GM21423 (cell line): ENCODE results near the gene KIR3DL2.
"Not testable (repeated sequence)": the region's sequence is repeated elsewhere in the genome, so short reads cannot be mapped to it uniquely, and the experiment has no call there.

Experiments
- ATAC-seq: cut with Tn5 transposase; IDR thresholded peaks from one replicate; pipeline ENCODE4 v1.9.1; 2021; ENCODE audit warnings: mild to moderate bottlenecking, moderate library complexity; ENCODE audit not compliant: unreplicated experiment

The KIR3DL2 gene

DNA sequence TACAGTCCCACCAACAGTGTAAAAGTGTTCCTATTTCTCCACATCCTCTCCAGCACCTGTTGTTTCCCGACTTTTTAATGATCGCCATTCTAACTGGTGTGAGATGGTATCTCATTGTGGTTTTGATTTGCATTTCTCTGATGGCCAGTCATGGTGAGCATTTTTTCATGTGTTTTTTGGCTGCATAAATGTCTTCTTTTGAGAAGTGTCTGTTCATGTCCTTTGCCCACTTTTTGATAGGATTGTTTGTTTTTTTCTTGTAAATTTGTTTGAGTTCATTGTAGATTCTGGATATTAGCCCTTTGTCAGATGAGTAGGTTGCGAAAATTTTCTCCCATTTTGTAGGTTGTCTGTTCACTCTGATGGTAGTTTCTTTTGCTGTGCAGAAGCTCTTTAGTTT is 13.2 kb downstream of the KIR3DL2 start:
- ATAC-seq: not testable (repeated sequence)

- ATAC-seq: no peak
Measured at GRCh38 chr19:54871696-54872095, 21.5 kb downstream of the KIR3DL2 start.

GRCh38 chr19:54873990-54874389 is 23.7 kb downstream of the KIR3DL2 start, which contains the start of gene FCAR:
FCAR (plus strand) TSS chr19:54874235; CDS start chr19:54874290, 55 bp downstream.
- ATAC-seq: no peak

GRCh38 chr19:54875506-54875905 is 25.3 kb downstream of the KIR3DL2 start:
- no peak for ATAC-seq

- no peak for ATAC-seq
Measured at GRCh38 chr19:54877471-54877870, 27.2 kb downstream of the KIR3DL2 start.

DNA sequence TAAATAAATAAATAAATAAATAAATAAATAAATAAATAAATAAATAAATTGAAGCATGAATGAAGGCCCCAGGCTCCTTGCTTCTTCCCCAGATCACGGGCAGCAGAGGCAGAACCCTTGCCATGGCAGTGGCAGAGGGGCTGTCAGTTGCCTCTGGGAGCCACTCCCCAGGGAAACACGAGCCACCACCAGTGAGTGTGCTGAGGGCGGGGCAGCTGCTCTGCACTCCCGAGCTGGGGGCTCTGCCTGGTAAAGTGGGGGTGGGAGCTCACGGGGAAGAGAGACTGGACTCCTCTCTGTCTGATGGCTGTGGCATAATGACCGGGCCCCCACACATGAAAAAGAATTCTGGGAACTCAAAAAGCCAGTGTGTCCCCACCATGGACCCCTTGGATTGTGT is 31.6 kb downstream of the KIR3DL2 start:
- no peak for ATAC-seq

DNA sequence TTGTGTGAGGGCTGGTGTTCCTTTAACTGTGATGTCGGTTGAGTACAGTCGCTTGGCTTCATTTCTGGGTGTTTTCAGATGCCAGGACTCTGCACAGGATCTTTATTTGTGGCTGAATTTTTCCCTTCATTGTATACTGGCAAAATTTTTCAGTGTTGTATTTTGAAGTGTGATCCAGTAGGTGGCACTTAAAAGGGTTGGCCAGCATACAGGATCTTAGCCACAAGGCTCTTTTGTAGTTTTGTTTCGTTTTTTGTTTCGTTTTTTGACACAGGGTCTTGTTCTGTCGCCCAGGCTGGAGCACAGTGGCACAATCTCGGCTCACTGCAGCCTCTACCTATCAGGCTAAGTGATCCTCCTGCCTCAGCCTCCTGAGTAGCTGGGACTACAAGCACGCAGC is 32.5 kb downstream of the KIR3DL2 start:
- no peak for ATAC-seq

DNA sequence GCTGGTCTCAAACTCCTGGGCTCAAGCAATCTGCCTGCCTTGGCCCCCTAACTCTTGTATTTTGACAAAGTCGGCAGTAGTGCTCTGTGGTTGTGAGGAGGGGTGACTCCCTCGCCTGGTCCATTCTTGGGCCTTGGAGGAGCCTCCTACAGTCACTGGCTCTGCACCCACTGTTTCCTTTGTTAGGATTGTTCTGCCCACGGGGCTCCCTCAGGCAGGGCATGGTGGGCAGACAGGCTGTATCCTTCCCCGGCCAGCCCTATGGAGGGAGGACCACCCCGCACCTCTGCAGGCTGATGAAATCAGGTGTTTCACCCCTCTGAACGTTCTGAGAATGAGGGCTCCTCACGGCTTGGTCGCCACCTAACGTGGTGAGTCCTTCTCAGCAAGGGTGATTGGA is 33.0 kb downstream of the KIR3DL2 start:
- ATAC-seq: no peak

DNA sequence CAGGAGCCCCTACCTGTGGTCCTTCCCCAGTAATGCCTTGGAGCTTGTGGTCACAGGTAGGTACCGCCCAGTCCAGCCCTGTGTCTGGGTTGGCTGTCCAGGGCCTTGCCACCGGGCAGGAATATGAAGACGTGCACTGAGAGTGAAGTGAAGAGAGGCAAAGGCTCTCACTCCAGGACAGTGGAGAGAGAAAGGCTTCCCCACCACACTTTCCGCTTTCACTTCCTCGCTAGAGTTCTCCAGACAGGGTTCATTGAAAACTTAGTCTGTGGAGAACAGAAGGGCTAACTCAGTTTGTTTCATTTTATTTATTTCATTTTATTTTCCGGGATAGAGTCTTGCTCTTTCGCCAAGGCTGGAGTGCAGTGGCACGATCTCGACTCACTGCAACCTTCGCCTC is 38.0 kb downstream of the KIR3DL2 start:
- ATAC-seq: no peak

- ATAC-seq: no peak
Measured at GRCh38 chr19:54889566-54889965, 39.3 kb downstream of the KIR3DL2 start.

GRCh38 chr19:54893406-54893805 is 43.2 kb downstream of the KIR3DL2 start:
- no peak for ATAC-seq

DNA sequence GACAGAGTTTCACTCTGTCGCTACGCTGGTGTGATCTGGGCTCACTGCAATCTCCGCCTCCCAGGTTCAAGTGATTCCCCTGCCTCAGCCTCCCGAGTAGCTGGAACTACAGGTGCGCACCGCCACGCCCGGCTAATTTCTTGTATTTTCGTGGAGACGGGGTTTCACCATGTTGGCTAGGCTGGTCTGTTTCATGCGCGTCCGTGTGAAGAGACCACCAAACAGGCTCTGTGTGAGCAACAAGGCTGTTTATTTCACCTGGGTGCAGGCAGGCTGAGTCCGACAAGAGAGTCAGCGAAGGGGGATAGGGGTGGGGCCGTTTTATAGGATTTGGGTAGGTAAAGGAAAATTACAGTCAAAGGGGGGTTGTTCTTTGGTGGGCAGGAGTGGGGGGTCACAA is 43.9 kb downstream of the KIR3DL2 start:
- ATAC-seq: not testable (repeated sequence)

DNA sequence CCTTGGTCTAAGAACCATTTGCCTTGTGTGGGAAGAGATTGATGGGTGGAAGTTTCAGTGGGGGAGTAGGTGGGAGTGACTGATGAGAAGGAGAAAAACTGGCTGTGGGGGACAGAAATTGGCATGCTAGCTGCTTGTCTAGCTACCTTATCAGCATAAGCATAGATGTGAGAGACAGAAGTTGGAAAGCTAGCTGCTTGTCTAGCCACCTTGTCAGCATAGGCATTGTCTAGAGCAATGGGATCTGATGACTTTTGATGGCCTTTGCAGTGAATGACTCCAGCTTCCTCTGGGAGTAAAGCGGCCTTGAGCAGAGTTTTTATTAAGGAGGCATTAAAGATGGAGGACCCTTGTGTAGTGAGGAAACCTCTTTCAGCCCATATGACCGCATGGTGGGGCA is 45.8 kb downstream of the KIR3DL2 start:
- ATAC-seq: no peak

DNA sequence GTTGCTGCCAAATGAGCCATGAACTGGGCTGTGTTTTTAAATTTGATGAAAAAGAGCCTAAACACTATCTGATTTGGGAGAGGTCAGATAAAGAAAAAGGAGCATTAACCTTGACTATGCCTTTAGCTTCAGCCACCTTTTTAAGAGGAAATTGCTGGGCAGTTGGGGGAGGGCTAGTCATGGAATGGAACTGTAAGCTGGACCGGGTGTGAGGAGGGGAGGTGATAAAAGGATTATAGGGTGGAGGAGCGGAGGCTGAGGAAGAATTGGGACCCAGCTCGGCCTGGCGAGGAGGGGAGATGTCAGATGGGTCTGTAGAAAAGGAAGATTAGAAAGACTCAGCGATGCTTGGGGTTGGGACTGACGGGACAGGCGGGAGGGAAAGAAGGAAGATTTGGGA is 48.4 kb downstream of the KIR3DL2 start:
- ATAC-seq: not testable (repeated sequence)

GRCh38 chr19:54899646-54900045 is 49.4 kb downstream of the KIR3DL2 start:
- not testable (repeated sequence) for ATAC-seq

- not testable (repeated sequence) for ATAC-seq
Measured at GRCh38 chr19:54901153-54901552, 50.9 kb downstream of the KIR3DL2 start.

- no peak for ATAC-seq
Measured at GRCh38 chr19:54902061-54902460, 51.8 kb downstream of the KIR3DL2 start.

GRCh38 chr19:54903303-54903702 is 53.1 kb downstream of the KIR3DL2 start:
- ATAC-seq: no peak

DNA sequence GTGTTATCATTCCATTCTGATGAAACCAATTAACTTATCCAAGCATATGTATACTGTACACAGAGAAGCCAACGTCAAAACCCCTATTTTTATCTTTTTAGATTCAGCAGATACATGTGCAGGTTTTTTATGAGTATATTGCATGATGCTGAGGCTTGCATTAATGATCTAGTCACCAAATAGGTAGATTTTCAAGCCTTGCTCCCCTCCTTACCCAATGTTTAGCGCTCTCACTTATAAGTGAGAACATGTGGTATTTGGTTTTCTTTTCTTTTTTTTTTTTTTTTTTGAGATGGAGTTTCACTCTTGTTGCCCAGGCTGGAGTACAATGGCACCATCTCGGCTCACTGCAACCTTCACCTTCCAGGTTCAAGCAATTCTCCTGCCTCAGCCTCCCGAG is 54.0 kb downstream of the KIR3DL2 start:
- ATAC-seq: not testable (repeated sequence)

DNA sequence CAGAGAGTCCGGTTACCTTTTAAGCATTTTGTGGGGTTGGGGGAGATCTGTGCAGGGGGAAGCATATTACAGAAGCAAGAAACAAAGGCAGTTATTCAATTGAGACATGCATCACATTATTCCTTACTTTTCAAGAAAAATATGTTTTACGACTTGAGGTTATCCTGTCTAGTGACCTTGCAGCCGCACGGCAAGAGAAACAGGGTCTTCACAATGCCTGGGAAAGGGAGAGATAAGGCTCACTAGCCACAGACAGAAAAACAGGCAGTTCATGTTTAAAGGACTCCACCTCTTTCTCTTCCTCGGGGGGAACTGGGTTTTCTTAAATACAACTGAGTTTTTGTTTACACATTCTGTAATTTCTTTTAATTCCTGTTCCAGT is 55.2 kb downstream of the KIR3DL2 start:
- no peak for ATAC-seq

DNA sequence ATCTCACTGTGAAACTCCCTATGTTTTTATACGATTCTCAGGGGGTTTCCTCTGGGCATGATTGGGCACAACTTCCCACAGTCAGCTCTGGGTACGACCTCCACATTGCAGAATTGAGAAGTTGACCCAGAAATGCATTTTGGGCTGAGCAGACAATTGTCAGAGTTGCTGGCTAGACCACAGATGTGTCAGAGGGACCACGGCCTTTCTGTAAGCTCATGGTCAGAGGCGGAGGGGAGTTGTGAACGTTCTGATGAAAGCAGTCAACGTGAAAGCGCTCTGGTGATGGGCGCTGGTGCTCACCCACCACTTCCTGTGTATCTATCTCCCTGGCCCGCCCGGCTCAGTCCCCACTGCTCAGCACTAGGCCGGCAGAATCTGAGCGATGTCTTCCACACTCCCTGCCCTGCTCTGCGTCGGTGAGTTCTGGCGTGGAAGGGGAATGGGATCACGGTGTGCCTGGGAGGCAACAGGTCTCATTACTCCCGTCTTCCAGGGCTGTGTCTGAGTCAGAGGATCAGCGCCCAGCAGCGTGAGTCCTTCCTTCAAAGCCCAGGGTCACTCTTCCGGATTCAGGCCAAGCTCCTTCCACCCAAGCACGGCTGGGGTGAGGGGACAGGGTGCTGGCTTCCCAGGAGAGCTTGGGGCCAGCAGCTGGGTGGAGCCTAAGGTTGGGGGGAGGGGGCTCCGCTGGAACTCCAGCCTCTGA is 55.7 kb downstream of the KIR3DL2 start, which contains the start of gene NCR1:
Gene NCR1, plus strand, starts transcription at position 346 of the 709 bp plus-strand sequence. Its CDS starts 40 bp downstream, at position 386.
- no peak for ATAC-seq

DNA sequence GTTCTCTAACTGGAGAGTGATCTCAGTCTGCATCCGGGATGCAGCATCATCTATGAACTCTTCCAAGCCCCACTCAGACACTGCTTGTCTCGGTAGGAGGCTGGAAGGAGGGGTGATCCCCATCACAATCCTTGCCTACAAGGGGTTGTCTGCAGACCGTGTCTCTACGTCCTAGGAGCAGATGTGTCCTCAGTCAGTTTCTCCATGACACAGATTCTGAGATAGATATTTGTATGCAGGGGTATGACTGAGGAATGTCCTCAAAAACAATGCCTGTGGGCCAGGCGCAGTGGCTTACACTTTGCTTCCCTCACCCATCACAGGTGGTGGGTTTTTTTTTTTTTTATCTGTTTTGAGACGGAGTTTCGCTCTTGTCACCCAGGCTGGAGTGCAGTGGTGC is 56.6 kb downstream of the KIR3DL2 start:
- ATAC-seq: no peak

DNA sequence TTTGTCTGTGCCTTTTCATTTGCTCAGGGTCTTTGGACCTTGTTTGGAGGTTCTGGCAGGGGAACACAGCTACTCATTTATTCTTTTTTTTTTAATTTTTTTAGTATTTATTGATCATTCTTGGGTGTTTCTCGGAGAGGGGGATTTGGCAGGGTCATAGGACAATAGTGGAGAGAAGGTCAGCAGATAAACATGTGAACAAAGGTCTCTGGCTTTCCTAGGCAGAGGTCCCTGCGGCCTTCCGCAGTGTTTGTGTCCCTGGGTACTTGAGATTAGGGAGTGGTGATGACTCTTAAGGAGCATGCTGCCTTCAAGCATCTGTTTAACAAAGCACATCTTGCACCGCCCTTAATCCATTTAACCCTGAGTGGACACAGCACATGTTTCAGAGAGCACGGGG is 57.7 kb downstream of the KIR3DL2 start:
- not testable (repeated sequence) for ATAC-seq
